Daoy (cell line): ENCODE results near the gene STX1B. TPM values are rescaled to one million over a fixed set of nuclear protein-coding genes. Genes with fewer than 3 reads are reported as not detected.
"Not testable (repeated sequence)": the region's sequence is repeated elsewhere in the genome, so short reads cannot be mapped to it uniquely, and the experiment has no call there.

Source experiments
- DNase-seq: peaks from one replicate; pipeline ENCODE4 v3.0.0-alpha.2; 2015; ENCODE audit warnings: low read depth
- total RNA-seq: library from RNA; depleted of rRNA; stranded (reverse); fragments of >200 nt; shearing (Covaris generic); gene quantifications from 2 replicates; pipeline ENCODE4 v1.2.3, GENCODE V29; 2014; rRNA removed

STX1B gene
- total RNA-seq, 1 experiment from 2014 or later, result under 0.01 TPM

DNA sequence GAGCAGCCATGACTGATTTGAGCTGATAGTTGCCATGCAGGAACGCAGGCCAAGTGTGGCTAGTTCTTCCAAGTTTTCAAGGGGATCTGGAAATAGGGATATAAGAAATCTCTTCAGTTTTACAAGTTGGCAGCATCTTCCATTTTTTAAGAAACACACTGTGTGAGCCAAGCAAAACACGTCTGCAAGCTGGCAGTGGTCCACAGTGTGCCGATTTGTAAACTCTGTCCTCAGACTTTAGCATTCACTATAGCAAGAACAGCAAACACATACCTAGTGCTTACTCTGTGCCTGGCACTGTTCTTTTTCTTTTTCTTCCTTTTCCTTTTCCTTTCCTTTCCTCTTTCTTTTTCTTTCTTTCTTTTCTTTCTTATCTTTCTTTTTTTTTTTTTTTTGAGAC, 58.7 kb downstream of the STX1B start:
- DNase-seq, result no peak

DNA sequence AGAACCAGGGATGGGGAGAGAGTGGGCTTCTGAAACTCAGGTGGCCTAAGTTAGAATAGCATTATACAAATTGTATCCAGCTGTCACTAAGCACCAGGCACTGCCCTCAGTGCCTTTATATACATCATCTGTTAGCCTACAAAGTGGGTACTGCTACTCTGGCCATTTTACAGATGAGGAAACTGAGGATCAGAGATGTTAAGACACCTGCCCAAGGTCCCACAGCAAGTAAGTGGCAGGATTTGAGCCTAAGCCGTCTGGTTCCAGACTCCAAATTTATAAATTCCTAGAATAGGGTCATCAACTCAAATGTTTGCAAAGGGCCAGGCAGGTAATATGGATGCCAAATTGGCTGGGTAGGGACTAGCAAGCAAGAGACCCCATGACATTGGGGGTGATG, 59.2 kb downstream of the STX1B start:
- no peak for DNase-seq

DNA sequence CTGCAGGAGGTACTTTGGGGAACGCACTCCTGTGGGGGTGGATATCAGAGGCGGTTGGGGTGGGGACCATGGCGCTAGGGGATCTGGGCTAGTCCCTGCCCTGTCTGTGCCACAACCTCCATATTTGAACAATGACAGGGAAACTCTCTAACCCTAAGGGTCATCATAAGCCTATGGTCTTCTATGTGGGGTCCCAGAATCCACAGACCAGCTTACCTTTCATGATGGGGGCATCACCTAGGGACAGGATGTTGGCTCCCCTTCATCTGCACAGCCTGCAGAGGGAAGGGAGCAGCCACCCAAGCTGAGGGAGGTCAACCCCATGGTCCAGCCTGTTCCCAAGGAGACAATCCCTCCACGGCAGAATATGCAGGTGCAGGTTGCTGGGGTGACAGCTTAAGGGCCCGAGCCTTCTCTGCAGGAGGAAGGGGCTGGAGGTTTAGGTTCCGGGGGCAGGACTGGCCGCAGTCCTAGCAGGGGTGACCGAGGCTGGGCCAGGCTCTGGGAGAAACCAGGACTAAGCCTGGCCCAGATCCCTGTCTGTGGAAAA, 59.8 kb downstream of the STX1B start:
- no peak for DNase-seq

DNA sequence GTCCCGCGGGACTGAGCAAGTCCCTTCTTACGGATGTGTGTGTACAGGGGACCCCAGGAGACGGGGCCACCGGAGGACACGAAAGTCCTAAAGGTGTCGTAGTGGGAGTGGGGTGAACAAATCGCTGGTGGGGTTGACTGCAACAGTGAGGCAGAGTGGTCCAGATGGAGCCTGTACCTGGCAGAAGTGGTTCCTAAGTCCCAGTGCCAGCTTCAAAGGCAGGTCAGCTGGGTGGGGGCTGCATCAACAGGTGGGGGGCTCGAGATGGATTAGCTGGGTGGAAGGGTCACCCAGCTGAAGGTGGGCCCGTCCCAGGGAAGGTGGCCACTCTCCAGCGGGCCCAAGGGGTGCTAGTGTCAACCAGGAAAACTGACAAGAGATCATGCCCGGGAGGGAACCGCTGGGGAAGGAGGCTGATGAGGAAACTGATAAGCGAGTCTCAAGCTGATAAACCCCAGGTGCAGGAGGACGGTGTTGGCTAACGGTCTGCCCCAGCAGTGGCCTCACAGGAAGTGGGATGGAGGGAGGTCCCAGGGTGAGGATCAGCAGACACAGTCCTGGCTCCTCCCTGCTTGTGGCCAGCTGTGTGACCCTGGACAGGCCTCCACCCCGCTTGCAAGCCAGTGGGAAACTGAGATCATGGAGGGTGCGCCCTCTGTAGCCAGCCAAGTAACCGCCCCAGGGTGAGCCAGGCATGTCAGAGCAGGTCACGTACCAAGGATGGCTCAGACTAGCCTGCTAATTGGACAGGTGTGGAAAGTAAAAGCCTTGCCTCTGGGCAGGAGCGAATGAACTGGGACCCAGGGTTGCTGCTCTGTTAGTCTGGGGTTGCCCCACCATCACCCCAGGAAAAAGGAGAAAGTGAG, 60.6 kb downstream of the STX1B start:
- DNase-seq, result no peak

DNA sequence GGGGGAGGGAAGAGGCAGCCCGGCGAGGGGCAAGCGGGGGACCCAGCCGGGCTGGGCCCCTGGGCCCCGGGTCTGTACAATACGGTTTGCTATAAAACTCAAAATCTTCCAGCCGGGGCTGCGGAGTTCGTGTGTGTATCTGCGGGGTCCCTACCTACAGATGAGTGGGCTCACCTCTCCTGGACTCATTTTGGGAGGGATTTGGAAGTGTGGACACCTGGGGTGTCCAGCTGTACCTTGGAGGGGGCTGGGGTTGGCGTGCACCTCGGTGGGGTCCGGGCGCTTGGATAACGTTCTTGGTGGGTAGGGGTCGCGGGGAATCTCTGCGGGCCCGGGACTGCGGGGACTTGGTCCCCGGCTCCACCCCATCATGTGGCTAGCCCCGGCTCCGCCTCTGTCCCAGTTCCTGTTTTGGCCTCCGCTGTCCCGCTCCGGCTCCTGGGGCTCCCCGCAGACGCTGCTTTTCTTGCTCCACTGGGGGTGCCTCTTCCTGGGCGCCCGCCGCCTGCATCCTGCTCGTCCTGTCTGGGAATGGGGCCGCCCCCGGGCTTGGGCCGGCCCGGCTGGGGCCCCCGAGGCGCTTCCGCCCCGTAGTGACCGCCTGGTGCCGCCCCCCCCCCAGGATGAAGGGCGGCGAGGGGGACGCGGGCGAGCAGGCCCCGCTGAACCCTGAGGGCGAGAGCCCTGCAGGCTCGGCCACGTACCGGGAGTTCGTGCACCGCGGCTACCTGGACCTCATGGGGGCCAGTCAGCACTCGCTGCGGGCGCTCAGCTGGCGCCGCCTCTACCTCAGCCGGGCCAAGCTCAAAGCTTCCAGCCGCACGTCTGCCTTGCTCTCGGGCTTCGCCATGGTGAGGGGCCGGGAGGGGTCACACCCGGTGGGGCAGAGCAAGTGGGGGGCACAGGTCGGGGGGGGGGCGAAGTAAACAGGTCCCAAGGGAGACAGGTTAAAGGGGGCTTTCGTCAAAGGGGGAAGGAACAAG, 61.5 kb downstream of the STX1B start, which contains the start of gene ORAI3:
ORAI3 (plus strand) TSS at position 402 of the 983 bp plus-strand sequence; CDS start at position 624, 222 bp downstream.
- peak; percentile 59 for DNase-seq

DNA sequence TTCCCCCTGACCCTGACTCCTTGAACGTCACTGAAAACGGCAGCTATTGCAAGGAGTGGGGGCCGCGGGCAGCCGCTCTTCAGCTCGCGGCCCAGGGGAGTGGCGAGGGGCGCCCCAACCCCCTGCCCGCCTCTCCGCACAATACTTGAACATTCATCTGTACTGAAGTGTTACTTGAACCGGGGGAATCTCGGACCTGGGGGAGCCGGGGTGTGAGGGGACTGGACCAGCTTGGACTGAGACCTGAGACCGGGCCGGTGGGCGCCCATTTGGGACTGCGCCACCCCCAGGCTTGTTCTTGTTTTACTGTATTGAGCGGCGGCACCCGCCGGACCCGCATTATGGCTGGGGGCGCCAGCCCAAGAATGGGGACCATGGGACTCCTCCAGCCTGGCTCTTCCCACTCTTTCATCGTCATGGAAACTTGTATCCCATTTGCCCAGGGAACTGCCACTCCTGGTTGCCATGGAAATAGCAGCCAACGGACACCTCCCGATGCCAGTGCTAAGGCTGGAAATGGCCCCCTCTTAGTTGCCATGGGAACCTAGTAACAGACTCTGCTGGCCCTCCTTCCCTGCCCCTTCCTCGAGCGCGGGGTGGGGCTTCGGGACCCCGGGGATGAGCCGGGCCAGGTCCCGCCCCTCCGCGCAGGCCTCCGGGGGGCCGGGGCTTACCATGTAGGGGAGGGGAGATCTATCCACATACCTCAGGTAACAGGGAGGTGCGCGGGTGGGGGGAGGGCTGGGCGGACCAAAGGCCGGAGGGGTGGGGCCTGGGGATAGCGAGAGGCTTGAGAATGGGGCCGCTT, 62.4 kb downstream of the STX1B start:
- peak; percentile 86 for DNase-seq

DNA sequence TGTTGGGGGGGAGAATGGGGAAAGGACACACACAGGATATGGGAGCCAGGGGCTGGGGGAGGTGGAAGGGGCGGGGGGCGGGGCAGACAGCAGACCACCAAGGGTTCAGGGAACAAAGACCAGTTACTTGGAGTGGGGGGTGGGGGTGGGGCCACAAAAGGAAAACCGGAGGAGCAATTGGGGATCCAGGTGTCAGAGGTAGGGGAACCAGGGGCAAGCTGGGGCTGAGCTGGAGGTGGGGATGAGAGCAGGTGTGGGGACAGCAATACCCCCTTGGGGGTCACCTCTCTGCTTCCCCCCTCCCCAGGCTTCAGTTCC, 62.9 kb downstream of the STX1B start:
- no peak for DNase-seq

DNA sequence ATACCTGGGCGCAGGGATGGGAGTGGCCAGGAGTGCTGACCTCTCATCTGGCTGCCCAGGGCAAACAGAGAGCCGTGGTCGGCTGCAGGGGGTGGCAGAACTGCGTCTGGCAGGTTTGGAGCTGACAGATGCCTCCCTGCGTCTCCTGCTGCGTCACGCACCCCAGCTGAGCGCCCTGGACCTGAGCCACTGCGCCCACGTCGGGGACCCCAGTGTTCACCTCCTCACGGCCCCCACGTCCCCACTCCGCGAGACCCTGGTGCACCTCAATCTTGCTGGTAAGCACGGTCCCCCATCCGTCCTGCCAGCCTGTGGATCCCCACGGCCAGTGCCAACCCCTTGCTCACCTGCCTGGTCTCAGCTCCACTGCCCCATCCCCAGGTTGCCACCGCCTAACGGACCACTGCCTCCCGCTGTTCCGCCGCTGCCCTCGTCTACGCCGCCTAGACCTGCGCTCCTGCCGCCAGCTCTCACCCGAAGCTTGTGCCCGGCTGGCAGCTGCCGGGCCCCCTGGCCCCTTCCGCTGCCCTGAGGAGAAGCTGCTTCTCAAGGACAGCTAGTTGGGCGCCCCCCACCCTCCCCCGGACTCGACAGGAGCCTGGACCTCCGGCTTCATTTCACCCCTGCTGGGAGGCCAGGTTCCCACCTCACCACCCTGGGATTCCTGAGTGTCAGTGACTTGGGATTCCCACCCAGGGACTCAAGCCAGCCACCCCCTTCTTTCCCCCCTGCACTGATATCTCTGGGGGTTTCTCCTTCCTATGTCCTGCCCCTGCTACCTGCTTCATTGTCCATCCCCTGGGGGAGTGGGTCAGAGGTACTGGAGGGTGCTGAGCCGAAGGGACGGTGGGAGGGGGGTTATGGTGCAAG, 63.5 kb downstream of the STX1B start:
- DNase-seq, result no peak

DNA sequence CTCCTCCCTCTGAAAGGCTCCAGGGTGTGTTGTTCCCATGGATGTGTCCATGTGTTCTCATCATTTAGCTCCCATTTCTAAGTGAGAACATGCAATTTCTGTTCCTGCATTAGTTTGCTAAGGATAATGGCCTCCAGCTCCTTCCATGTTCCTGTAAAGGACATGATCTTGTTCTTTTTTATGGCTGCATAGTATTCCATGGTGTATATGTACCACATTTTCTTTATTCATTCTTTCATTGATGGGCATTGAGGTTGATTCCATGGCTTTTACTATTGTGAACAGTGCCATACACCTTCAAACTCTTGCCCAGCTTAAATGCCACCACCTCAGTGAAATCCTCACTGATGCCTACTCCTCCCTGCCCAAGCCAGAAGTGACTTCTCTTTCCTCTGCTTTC, 66.1 kb downstream of the STX1B start:
- DNase-seq, result no peak

DNA sequence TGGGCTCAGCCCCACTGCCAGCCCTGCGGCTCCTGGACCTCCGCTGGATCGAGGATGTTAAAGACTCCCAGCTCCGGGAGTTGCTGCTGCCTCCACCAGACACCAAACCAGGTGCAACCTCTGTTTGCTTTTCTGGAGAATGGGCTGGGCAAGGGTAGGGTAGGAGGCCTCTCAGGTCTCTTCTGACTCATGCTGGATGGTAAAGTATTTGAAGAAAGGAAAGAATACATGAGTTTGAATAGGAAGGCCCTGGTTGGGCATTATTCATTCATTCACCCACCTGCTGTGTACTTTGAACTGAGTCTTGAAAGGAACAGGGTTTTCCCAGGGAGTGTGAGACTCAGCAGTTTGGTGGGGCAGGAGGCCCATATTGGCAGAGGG, 68.0 kb downstream of the STX1B start:
- no peak for DNase-seq

DNA sequence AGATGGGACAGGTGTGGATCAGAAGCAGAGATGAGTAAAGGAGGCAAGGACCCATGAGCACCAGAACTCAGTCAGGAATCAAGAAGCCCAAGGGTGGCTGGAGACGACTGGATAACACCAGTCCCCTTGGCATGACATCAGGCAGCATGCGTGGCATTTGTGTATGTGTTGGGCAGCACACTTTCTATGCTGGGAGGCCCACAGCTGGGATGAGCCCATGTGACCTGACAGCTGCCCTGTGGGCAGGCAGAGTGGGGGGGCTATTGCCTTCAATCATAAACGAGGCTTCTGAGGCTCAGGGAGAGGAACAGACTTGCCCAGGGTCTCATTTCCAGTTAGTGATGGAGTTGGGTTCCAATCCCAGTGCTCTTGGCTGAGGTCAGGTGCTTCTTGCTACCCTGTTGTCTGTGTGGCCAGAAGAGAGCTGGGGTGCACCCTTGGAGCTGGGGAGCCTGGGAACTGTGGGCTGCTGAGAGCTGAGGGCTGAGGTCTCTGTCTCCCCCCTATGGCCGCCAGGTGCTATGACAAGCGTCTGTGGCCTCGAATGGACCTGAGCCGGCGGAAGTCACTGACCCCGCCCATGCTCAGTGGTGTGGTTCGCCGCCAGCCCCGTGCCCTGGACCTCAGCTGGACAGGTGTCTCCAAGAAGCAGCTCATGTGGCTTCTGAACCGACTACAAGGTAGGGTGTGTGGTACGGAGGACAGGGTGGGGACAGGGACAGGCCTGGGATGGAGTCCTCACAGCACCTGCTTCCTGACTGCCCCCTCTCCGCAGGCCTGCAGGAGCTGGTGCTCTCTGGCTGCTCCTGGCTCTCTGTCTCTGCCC, 68.6 kb downstream of the STX1B start:
- DNase-seq, result peak; percentile 72

DNA sequence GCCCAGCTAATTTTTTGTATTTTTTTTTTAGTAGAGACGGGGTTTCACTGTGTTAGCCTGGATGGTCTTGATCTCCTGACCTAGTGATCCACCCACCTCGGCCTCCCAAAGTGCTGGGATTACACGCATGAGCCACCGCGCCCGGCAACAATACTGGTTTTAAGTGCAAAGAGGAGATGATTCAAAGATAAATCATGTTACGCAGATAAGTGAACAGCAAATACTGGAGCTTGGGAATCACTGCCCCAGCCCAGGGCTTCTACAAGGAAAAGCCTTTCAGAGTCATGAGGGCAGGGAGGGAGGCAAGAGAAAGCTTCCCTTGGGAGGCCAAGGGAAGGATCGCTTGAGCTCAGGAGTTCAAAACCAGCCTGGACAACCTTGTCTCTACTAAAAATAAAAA, 70.9 kb downstream of the STX1B start:
- not testable (repeated sequence) for DNase-seq

Other genes starting within 250 kb of the STX1B start
- gene CFAP119, start 248.6 kb downstream of the STX1B start, total RNA-seq, result 0.91 and 5.2 TPM in 2 replicates
- 57.8 and 58.9 TPM in 2 replicates for gene RNF40, start 248.3 kb downstream of the STX1B start, total RNA-seq
- gene ZNF629, start 223.4 kb downstream of the STX1B start, total RNA-seq, result 5.0 and 6.5 TPM in 2 replicates
- gene BCL7C, start 116.6 kb downstream of the STX1B start, total RNA-seq, result 27.8 and 29.4 TPM in 2 replicates
- gene CTF1, start 114.0 kb downstream of the STX1B start, total RNA-seq, result 0.33 and 0.46 TPM in 2 replicates
- gene FBXL19, start 87.1 kb downstream of the STX1B start, total RNA-seq, result 14.0 and 16.3 TPM in 2 replicates
- gene ORAI3, start 61.6 kb downstream of the STX1B start, total RNA-seq, result 1.1 and 1.5 TPM in 2 replicates
- 1.0 and 1.1 TPM in 2 replicates for gene SETD1A, start 52.9 kb downstream of the STX1B start, total RNA-seq
- 1.8 and 3.8 TPM in 2 replicates for gene HSD3B7, start 25.4 kb downstream of the STX1B start, total RNA-seq
- gene STX4, start 22.9 kb upstream of the STX1B start, total RNA-seq, result 13.7 and 16.1 TPM in 2 replicates
- 8.7 and 10.5 TPM in 2 replicates for gene ZNF668, start 63.6 kb upstream of the STX1B start, total RNA-seq
- 6.0 and 6.3 TPM in 2 replicates for gene ZNF646, start 63.8 kb upstream of the STX1B start, total RNA-seq
- 0.39 and 1.2 TPM in 2 replicates for gene PRSS53, start 78.3 kb upstream of the STX1B start, total RNA-seq
- 58.1 and 77.1 TPM in 2 replicates for gene VKORC1, start 84.2 kb upstream of the STX1B start, total RNA-seq
- gene BCKDK, start 97.7 kb upstream of the STX1B start, total RNA-seq, result 18.1 and 21.3 TPM in 2 replicates
- 39.9 and 44.6 TPM in 2 replicates for gene KAT8, start 107.0 kb upstream of the STX1B start, total RNA-seq
- not detected in 2 replicates for gene PRSS8, start 125.1 kb upstream of the STX1B start, total RNA-seq
- 0.17 and 0.18 TPM in 2 replicates for gene PRSS36, start 139.4 kb upstream of the STX1B start, total RNA-seq
- gene FUS, start 169.5 kb upstream of the STX1B start, total RNA-seq, result 28.8 and 32.1 TPM in 2 replicates
- 14.7 and 23.3 TPM in 2 replicates for gene PYCARD, start 192.1 kb upstream of the STX1B start, total RNA-seq
- gene TRIM72, start 203.5 kb upstream of the STX1B start, total RNA-seq, result not detected in 2 replicates
- gene PYDC1, start 206.5 kb upstream of the STX1B start, total RNA-seq, result not detected in 2 replicates
- gene ITGAM, start 249.3 kb upstream of the STX1B start, total RNA-seq, result not detected in 2 replicates